ENCODE results near the gene MYRIP.
"Not testable (repeated sequence)": the region's sequence is repeated elsewhere in the genome, so short reads cannot be mapped to it uniquely, and the experiment has no call there.

Gene MYRIP

GRCh38 chr3:39808467-39809180, 785 bp upstream of the MYRIP start:
- no peak for DNase-seq (ENCODE audit: low read depth)

DNA sequence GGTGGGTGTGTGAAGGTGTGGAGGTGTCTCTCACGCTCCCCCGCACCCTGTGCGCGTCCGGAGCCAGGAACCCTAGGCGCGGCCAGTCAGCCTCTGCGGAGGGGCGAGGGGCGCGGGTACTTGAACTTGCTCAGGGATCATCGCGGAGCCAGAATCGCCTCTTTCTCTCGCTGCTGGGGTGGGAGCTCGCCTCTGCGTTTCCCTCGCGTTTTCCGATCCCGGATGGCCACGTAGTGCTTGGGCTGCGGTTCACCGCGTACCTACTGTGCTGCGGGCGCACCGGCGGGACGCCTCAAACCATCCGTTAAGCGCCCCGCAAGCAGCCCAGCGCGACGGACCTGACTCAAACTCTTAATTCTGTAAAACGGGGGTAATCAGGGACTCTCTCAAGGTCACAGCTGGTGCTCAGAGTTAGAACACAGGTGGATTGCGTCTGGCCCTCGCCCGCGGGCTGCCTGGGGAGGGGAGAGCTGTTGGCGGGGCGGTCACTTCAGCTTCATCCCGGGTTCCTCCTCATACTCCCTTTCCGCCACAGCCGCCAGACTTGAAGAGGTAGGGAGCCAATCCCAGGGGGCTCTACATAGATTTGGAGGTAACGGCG, 686 bp downstream of the MYRIP start:
- DNase-seq (ENCODE audit: low read depth), result no peak

GRCh38 chr3:39810647-39811161, 1.3 kb downstream of the MYRIP start:
- no peak for DNase-seq (ENCODE audit: low read depth)

DNA sequence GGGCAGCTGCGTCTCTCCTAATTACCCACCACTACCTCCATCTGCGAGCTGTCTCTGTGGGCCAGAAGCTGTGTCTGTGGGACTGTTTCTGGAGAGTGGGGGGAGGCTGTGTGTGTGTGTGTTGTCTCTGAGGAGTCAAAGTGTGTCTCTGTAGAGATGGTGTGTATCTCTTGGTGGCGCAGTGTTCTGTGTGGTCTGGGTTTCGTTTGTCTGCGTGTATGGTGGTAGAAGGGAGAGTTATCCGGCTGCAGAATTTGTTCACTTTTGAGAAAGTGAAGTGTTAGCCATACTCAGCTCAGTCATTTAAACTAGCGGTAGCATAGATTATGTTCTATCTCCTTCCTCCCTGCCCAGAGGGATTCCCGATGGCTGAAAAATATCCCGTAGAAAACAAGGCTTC, 2.2 kb downstream of the MYRIP start:
- DNase-seq (ENCODE audit: low read depth), result no peak

DNA sequence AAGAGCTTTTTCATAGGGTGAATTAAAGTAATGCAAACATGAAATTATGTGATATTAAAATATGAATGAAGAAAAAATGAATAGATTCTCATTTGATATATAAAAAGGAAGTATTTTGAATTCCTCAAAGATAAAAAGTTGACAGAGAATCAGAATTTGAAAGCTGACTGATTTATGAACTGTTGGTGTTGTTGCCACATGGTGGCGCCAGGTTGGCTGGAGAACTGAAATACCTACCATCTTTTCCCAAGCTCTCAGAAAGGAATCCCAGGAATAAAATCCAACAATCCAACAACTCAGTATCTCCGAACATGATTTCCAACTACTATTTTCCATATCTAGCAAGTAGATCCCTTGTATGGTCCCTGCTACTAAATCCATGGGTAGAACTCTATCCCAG, 3.1 kb downstream of the MYRIP start:
- no peak for DNase-seq (ENCODE audit: low read depth)

GRCh38 chr3:39814007-39814406, 4.6 kb downstream of the MYRIP start:
- DNase-seq (ENCODE audit: low read depth), result no peak

- no peak for DNase-seq (ENCODE audit: low read depth)
These were observed 10.5 kb downstream of the MYRIP start for GRCh38 chr3:39819899-39820298.

DNA sequence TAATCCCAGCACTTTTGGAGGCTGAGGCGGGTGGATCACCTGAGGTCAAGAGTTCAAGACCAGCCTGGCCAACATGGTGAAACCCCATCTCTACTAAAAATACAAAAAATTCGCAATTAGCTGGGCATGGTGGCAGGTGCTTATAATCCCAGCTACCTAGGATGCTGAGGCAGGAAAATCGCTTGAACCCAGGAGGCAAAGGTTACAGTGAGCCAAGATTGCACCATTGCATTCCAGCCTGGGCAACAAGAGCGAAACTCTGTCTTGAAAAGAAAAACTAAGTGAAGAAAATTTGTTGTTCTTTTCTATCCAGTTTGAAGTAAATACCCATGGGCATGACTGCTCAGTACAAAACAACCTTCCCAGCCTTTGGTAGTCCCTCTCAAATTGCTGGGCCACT, 24.4 kb downstream of the MYRIP start:
- DNase-seq (ENCODE audit: low read depth), result not testable (repeated sequence)

GRCh38 chr3:39839484-39839883, 30.1 kb downstream of the MYRIP start:
- DNase-seq (ENCODE audit: low read depth), result no peak

DNA sequence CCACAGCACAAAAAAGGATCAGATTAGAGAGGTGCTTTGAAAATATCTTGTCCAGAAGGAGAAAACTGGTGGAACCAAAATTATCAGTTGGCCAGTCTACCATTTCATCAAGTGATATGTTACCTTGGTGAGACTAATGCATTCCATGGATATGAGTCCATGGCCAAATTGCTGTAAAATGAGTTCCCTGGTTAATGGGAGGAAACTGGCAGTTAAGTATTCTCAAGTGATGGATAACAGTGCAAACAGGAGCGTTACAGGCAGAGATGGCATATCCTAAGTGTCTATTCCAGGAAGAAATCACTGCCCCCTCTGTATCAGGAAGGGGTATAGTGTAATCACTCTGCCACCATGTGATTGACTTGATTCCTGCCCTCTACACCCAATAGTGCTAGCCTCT, 34.0 kb downstream of the MYRIP start:
- DNase-seq (ENCODE audit: low read depth), result no peak

DNA sequence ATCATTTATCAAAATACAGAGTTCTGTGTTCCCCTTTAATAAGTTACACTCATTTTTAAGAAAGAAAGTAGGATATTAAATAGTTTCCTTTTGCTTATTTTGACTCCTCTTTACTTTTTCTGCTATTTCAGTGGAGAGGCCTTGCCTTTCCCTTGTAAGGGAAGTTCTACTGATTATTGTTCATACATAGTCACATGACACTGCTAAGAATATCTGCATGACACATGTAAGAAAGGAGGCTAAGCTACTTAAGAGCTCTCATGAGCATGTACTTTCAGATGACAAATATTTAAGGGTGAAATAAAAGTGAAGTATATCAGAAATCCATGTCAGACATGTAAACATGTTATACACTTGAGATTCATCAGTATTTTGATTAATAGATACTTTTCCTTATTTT, 39.0 kb downstream of the MYRIP start:
- DNase-seq (ENCODE audit: low read depth), result no peak

DNA sequence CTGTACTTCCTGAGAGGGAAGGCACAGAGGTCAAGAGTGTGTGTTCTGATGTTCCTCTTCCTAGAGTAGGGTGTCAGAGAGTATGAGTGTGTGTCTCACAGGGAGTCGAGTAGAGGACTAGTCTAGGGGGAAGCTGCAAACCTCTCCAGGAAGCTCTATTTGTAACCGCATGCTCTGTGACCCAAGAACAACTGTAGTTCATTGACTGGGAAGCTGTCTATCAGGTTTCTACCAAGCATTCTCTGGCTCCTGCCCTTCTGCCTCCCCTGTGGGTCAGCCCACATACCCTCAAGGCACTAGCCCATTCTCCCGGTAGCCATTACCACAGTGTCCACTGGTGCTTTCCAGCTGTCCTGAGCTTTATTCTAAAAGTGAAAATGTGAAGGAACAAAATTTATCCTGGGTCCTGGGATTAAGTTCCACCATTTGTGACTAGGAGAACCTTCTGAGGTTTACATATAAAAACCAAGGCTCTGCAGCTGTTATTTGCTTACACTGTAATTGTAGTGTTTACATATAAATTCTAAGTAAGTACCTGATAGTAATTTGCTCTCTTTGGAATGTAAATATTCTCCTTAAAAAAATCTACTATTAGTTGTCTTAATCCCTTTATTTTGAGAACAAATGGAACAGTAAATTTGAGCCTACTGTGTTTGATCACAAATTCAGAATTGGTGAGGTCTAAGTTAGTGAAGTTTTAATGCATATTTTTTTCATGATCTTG, 40.7 kb downstream of the MYRIP start:
- DNase-seq (ENCODE audit: low read depth), result no peak

DNA sequence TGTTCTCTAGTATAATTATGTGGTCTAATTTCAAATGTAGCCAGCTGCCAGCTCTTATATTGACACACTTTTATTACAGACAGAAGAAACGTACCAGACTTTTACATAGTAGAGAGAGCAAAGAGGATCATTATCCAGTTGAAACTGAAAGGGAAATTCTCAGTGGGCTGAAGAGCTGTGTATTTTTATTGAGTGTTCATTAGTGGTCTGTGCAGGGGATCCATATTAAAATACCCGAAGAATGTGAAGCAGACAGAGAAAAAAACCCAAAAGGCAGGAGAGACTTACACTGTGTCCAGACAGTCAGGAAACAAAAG, 41.3 kb downstream of the MYRIP start:
- DNase-seq (ENCODE audit: low read depth), result no peak

DNA sequence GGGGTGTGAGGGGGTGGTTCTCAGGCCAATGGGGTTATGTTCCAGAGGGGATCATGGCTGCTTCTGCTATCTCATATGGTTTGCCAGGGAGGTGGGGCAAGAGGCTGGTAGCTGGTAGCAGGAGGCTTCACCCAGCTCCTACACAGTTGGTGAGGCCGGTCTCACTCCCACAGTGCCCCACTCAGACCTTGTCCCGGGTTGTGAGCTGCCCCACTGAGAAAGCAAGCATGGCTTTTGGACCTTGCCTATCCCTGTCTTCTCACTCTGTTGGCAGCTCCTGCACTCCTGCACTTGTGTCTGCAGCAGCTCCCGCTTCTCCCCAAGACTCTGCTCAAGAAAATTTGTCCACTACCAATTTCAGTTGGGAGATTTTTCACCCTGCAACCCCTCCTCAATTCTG, 46.1 kb downstream of the MYRIP start:
- no peak for DNase-seq (ENCODE audit: low read depth)

DNA sequence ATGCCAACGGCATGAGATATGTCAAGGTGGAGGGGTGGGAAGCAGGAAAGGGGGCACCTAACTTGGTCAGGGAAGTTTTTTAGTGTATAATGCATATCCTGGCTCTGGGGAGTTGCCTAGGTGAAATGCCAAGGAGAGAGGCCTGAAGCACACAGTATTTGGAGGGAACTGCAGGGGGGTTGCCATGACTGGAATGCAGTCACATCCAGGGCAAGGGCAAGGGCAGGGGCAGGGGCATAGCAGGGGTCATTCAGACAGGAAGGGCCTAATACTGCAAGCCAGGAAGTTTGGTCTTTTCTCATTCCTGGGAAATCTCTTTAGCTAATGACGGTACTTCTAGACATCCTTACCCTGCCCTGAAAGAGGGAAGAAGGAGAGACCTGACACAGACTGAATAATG, 60.5 kb downstream of the MYRIP start:
- DNase-seq (ENCODE audit: low read depth), result no peak

DNA sequence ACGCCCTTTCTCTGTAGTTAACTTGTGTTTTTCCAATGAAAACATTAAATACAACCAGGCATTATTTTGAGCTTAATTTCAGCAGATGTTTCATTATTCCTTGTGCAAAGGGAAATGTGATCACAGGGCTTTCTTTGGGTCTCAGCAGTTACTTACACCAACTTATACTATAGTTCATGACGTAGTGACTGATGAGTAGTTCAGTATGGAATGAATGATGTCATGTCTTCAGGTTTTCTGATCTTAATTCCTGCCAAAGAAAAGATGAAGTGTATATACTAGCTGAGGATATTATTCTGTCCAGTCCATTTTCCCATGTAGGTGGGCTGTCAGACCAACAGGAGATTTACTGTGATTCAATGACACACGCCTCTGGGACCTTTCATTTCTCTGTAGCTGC, 61.3 kb downstream of the MYRIP start:
- no peak for DNase-seq (ENCODE audit: low read depth)

GRCh38 chr3:39879581-39879980, 70.2 kb downstream of the MYRIP start:
- DNase-seq (ENCODE audit: low read depth), result no peak

DNA sequence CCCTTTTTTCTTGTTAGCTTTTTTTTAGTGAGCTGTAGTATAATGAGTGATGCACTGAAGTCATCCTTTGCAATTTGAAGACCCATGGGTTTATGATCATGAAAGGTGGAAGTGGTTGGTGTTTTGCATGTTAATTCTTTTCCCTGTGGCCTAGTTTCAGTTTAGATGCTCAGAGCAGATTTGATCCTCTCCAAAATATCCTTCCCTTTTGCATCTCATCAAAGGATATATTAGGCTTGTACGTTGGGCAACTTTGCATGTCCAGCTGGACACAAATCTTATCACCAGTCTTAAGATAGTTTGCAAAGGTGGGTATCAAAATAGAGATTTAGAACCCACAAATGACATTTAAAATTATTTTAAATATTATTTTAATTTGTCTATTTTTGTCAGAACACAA, 72.7 kb downstream of the MYRIP start:
- no peak for DNase-seq (ENCODE audit: low read depth)

DNA sequence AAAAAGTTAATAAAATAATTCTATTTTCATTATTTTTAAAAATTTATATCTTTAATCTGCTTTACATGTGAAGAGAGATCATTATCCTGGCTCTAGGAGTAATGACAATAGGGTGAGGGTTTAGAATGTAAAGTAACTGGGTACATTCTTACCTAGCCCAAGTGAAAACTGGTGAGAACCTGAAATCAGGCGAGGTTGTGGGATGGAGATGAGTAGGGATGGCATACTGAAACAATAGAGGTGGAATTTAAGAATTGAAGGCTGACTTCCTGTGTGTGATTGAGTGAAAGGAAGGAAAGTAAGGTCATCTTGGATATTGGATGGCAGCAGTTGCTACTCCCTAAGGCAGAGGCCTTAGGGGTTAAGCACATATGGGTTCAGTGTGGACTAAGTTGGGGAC, 82.7 kb downstream of the MYRIP start:
- no peak for DNase-seq (ENCODE audit: low read depth)

GRCh38 chr3:39896184-39896583, 86.8 kb downstream of the MYRIP start:
- DNase-seq (ENCODE audit: low read depth), result no peak

DNA sequence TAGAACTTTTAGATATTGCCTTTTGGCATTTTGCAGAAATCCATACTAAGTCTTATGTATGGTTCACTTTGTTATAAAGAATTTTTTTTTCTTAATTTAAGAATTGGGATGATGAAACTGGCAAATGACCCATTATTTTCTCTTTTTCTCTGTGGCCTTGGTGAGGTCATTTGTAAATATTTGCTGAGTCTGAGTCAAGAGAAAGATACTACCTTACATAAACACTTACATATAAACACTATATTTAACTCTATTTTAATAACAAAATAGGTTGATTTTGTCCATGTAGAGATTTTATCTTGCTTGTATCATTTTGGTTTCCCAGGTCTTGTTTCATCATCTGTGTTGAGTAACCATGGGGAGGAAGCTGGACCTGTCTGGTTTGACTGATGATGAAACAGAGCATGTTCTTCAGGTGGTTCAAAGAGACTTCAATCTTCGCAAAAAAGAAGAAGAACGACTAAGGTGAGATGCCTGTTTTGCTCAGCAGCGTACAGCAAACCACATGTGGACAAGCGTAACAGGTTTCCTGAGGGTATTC, 91.1 kb downstream of the MYRIP start:
- no peak for DNase-seq (ENCODE audit: low read depth)

GRCh38 chr3:39903253-39903652, 93.8 kb downstream of the MYRIP start:
- DNase-seq (ENCODE audit: low read depth), result no peak

DNA sequence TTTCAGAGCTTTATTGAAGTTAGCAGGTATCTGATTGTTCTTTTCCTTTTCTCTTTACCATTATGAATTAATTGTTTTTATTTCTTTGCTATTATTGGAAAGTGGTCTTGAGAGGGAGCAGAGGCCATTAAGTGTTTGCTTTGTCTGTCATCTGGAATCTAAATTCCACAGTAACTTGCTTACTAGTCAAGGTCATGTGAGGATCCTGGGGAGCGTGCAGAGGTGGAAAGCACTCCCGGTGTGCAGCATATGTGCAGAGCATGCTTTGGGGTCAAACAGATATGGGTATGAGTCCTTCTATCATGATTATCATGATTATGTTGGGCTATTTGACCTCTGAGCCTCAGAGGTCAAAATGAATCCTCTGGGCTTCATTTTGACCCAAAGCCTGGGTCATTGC, 96.4 kb downstream of the MYRIP start:
- DNase-seq (ENCODE audit: low read depth), result no peak

Data from T-helper 22 cell (primary cell).